Colon (tissue), 2 donors: ENCODE measurements around the gene TREX2.

Experiments used
- FAIRE-seq: peaks from 2 replicates; lab custom pipeline; 2012; peaks lifted over from hg19 to GRCh38; lab: Jason Lieb, UNC
- donor health status: control.
- donor health status: control.

Gene TREX2

DNA sequence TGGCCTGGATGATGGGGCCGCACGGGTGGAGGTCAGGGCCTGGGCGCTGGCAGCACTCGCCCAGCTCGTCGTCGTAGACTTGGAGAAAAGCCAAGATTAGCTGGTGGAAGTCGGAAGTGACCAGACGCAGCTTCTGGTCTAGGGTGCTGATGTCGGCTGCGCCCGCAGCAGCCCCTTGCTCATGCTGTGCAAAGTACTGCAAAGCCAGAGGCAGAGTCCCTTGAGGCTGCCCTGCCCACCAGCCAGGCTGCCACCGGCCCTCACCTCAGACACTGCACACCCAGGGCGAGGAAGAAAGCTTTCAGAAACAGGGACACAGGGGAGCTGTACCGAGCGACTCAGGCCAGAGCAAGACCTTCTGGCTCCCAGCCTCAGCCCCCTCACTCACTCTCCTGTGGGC lies 9.7 kb upstream of the TREX2 start:
- FAIRE-seq: no peak

DNA sequence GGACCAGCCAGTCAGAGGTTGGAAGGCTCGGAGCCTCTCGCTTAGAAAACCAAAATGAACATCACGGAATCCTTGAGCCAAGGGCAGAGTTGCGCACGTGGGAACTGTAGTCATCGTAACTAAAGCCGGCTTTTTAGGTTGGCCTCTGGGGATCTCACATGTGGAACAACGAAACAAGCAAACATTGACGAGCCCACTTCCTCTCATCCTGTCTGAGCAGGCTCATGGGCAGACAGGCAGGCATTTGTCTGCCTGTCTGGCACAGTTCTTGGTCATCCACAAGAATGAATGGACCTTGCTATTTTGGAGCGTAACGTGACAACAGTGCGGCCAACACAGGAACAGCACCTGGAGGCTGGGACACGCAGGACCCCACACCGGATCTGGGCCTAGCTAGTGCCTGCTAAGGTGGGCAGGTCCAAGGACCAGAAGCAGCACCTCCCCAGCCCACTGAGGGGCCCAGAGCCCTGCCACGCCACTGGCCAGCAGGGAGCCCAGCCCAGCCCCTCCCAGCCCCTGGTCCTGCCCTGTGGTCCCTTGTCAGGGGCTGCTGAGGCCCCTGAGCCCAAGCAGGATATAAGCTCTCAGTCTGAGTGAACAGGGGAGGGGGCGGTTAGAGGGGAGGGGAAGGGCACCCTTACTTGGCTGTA lies 9.2 kb upstream of the TREX2 start:
- no peak for FAIRE-seq

DNA sequence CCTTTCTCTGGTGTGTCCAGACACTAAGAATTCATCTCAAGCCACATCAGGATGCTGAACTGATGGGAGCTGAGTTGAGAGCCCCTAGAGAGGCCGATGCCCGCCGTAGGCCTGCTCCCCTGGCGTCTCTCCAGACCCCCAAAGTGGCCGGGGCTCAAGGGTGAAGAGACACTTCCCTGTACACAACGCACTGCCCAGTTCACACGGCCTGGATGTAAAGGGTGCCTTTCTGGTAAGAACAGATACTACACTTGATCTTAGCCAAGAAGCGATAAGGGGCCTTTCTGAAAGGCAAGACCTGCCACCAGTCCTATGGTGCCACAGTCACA lies 5.1 kb upstream of the TREX2 start:
- no peak for FAIRE-seq

DNA sequence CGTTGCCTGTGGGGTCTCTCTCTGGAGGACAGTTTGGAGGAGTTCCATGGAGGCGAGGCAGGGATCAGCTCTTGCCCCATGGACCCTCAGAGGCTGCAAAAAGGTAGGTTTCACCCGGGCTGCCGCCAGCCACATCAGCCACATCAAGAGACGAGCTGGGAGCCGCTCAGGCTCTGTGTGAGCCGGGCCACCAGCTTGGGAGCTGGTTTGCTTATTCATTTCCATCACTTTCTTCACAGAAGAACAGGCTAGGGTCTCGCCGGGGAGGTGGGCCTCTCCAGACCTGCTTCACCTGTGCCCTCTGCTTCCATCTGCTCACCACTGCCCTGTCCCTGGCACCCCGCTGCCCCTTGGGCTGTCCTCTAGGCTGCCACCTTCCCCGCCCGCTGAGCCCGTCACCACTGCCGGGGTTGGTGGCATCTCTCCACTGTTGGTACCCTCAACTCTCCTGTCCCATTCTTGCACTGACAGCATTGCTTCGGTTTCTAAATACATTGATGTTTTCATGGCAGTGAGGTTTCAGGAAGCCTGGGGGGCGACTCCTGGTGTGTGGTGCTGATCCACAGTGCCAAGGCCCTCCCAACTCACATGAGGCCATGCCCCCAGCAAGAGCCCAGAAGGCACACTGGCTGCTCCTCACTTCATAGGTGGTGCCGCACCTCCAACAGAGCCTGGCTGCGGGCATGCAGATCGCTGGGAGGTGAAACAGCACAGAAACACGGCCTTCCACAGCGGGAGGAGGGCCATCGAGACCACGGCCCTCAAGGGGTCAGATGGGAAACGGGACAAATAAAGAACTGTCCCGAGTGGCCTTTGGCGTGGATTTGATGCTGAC lies 4.5 kb upstream of the TREX2 start:
- FAIRE-seq: no peak

DNA sequence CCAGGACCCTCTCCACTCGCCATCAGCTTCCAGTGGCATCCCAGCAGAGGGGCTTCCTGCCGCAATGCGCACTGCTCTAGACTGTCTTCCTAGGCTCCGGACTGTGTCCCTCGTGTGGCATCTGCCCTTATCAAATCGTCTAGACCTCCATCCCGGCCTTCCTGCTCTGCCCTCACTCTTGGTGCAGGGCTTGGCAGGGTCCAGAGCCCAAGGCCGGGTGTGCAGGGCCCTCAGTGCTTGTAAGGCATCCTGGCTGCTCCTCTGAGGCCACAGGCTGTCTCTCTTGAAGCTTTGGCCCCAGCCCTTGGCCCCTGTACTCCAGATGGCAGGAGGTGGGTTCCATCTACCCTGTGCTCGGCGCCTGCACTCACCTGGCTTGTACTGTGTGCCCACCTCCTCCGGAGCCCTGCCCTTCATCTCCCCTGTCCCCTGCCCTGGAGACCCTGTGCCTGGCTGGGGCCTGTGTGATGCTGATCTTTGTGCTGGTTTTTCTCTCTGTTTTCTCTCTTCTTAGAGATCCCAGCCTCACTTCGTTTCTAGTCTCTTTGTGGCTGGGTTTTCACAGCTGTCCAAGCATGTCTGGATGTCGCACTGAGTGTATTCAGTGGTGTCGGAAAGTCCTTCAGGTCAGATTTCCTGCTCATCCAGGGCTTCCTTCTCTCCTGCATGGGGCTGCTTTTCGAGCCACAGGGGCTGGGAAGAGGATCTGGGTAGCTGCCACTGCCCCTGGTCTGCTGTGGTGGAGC lies 3.7 kb upstream of the TREX2 start:
- FAIRE-seq: no peak

DNA sequence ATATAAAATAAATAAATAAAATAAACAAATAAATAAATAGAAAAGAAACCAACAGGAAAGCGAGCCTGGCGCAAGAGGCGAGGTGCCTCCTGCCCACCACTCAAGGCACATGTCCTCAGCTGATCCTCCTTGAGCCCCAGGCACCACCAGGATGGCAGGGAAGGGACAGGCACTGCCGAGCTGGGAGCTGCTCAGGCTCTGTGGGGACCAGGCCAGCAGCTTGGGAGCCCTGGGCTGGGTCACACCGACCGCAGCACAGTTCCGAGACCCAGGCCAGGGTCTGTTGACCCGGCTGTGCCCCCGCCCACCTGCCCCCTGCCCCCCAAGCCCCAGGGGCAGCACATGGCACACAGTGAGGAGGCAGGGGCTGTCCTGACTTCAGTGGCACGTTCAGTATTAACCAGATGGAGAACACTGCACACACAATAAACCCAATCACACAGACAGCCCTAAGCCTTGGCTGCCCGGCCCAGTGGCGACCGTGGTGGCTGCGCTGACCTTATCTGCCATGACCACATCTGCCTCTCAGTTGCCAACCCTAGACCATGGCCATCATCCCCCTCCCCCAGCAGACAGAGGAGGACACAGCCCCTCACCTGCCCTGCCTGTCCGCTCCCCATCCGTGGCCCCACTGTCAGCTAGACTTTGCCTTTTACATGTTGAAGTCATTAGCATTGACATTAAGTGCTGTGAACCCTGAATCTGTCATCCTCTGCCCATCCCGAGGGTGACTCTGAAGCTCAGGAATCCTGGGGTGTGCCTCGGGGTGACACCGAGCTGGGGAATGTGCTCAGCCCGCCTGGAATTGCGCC lies 2.9 kb upstream of the TREX2 start:
- FAIRE-seq: no peak

DNA sequence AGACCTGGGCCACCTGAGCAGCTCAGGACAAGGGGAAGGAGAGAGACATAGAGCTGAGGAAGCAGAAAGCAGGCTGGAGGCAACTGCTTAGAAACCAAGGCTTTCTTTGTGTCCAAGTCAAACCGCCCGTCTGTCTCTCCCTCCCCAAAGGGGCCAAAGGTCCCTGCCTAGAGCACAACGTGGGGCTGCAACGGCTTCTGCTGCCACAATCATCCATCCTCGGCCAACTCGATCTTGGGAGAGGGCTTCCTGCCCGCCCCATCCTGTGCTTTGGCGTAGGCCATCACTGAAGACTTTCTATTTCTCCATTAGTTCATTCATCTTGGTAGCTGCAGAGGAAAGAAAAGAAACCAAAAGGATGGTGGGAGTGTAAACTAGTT lies 1.7 kb upstream of the TREX2 start:
- no peak for FAIRE-seq

DNA sequence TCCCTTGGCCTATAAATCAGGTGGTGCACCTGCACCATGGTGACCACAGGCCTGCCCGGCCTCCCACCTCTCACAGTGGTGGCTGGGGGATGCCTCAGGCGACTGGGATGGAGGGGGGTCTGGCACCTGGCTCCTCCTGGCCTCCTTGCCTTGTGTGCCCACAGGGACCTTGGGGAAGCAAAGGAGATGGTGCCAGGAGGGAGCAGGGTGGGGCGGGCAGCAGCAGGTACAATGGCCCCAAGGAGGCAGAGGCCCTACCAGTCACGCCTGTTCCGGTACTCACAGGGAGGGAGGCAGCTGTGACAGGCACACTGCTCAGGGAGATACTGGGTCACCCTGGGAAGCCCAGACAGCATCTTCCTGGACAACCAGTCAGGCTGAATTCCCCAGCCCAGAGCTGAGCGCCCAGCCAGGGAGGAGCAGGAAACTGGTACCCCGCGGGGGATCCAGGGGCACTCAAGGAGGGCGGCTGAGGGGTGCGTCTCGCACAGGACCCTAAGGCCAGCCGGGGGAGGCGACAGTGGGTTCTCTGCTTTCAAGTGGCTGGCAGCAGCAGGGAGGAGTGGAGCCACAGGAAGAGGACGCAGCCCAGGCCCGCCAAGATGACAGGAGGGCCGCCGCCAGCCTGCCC lies 1.2 kb upstream of the TREX2 start:
- FAIRE-seq: no peak

DNA sequence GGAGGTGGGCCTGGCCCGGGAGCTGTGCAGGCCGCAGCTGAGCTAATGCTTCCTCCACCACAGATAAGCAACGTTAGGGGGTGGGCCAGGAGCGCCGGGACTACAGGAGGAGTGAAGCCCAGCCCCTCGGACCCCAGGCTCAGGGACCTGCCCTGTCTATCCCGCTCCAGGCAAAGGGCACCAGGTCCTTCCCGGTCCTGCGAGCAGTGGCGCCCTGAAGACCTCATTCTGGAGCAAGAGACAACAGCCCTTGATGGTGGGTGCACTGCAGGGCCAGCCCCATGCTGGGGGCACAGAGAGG lies 730 bp upstream of the TREX2 start:
- FAIRE-seq: no peak

DNA sequence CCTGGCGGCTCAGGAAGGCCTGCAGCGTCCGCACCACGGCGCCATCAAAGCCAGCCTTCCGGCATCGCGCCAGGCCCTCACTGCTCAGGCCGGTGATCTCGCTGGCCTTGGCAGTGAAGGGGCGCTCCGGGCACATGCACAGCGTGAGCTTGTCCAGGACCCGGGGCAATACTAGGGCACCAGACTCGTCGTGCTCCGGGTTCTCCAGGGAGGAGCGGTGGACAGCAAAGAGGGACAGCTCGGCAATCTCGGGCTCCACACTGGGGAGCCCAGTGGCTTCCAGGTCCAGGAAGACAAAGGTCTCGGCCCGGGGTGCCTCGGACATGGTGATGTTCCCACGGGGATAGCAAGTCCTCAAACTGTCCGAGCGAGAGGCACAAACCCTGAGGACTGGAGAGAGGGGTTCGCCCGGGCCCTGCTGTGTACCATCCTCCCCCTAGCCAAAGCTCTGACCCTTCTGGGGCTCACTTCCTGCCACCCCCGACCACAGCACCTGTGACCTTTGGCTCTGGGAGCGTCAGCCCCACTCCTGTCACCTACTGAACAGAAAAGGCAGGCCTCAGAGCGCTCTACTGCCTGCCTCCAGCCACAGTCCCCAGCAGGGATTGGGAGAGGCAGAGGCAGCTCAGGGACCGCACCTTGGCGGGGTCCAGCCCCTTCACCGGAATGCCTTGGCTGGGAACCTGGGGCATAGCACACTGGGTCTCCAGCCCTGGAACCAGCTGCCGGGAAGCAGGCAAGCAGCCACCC lies 575 bp downstream of the TREX2 start:
- FAIRE-seq: no peak

DNA sequence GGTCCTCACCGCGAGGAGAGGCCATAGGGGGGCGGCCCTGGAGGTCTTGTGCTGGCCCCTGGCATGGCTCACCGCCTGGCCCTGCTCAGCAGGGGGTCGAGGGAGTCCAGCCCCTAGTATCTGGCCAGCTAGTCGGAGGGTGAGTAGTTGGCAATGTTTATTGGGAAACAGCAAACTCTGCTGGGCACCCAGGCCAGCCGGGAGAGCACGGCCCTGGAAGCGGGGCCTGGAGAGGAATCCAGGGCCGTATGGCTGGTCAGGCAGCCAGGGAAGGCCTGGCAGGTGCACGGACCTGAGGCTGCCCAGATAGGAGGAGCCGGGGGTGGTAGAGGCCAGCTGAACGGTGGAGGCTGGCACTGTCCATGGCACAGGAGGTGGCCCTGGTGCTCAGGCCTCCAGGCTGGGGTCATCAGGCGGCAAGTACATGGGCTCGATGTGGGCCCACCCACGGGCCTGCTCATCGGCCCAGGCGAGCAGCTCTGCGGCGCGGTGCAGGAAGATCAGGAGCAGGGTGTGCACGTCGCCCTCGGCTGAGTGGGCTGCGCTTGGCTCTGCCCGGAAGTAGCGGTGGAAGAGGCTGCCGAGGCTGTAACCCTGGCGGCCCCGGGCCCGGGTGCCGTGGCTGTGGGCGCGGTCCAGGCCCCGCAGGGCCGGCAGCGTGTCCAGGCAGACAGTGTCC lies 1.4 kb downstream of the TREX2 start:
- FAIRE-seq: no peak

DNA sequence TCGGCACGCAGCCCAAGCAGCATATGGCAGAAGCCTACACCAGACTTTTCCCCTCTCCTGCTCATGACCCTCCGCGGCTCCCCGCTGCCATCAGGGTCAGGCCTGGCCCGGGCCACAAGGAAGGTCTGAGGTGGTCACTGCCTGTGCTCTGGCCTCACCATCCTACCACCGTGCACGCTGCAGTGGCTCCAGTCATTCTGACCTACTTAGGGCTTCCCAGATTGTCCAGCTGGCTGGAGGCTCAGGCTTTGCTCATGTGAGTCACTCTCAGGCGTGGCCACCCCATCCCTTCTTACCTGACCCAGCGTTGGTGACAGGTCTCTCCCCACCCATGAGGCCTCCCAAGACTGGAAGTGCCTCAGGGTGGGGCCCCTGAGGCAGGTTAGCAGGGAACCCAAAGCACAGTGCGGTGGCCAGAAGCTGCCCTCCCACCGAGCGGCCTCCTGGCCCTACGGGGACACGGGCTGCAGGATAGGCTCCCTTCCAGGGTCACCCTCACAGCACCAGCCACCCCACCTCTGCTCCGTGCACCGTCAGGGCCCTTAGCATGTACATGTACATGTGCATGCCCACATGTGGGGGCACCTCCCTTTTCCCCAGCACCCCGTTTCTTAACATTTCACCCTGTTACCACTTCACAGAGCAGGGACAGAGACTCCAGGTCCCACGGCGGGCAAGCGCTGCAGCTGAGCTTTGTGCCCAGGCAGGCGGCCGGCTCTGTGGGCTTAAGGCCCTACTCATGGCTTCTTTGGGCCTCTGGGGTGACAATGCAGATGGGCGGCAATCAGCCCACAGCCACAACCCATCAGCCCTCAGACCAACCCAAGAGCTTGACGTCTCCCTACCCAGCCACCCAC lies 2.2 kb downstream of the TREX2 start:
- no peak for FAIRE-seq

DNA sequence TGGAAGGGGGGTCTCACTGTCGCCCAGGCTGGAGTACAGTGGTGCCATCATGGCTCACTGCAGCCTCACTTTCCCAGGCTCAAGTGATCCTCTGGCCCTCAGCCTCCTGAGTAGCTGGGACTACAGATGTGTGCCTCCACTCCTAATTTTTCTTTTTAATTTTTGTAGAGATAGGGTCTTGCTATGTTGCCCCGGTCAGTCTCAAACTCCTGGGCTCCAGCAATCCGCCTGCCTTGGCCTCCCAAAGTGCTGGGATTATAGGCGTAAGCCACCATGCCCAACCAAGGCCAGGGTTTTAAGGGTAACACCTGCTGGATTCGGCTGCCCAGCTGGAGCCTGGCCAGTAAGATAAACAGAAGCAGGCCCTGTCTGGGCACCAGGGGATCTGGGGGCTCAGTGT lies 3.4 kb downstream of the TREX2 start:
- no peak for FAIRE-seq

DNA sequence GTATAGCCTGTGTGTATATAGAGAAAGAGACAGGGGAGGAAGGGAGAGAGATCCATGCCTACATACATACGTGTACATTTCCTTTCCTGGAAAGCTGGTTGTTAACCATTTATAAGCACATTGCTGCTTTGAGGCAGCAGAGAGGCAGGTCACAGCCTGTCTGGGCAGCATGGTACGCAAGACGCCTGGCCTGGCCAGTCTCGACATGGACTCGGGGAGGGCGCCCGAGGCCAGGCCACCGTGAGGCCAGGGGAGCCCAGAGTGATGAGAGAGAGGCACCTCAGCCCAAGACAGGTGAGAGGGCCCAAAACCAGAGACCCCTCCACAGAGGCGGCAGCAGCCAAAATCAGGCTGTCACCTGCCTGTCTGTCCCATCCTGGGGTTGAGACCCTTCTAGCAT lies 3.9 kb downstream of the TREX2 start:
- no peak for FAIRE-seq

DNA sequence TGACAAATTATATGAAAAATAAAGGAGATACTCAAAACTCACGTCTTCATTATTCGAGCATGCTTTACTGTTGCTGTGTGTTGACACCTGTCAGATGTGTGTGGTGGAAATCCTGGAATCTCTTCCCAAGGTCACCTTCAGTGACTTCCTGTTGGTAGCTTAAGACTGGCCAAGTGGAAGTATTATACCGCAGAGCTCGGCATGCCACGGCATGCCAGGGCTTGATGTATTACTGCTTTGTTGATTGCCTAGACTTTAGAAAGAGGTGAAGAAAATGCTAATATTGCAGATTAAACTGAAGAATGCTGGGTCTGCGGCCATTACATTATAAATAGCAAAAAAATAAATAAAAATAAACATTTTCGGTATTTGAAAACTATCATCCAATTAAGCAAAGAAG lies 4.6 kb downstream of the TREX2 start:
- no peak for FAIRE-seq

DNA sequence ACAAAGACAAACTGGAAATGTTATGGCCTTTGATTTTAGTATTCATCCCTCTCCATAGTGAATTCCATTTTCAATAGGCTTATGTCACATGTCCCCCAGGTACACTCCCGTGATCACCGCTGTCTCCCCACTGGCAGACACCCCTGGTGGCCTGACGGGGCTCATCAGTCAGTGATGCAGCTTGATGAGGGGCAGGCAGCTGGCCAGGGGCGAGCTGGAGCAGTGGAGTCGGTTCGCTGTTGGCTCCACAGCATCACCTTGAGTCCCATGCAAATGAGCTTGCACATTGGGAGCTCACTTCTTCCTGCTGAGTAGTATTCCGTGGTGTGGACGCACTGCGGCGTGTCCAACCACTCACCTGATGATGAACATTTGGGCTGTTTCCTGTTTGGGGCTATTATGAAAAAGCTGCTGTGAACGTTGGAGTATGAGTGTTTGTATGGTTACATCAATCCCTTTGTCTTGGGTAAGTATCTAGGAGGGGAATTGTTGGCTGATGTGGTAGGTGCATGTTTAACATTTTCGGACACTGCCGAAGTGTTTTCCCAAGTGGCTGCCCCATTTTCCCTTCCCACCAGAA lies 5.2 kb downstream of the TREX2 start:
- no peak for FAIRE-seq

DNA sequence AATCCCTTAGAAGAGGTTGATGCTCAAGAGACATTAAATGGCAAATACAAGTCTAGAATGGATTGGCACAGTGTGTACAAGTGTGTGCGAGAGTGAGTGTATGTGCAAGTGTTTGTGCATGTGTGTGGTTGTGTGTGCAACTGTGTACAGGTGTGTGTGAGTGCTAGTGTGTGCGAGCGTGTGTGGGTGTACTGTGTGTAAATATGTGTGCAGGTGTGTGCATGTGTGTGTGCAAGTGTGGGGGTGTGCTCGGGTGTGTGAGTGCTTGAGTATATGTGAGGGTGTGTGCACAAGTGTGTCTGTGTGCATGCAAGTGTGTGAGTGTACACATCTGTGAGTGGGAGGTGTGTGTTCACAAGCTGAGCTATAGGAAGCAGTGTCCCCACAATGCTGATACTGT lies 5.9 kb downstream of the TREX2 start:
- no peak for FAIRE-seq

DNA sequence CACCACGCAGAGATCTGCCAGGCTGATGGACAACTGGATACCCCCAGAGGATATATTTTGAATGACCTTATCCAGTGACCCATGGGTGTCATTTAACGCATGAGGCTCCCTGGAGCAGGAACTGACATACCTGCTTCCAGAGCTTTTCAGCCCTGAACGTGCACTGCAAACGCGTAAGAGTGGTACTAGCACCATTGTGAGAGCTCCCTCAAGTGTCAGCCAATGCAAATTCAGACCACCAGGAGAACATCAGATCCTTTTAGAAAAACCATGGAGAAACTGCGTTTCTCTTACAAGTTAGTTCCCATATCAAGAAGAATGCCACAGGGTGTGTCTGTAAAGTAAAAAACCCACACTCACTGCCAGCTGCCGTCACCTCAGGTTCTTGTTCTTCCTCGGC lies 7.3 kb downstream of the TREX2 start:
- FAIRE-seq: no peak

DNA sequence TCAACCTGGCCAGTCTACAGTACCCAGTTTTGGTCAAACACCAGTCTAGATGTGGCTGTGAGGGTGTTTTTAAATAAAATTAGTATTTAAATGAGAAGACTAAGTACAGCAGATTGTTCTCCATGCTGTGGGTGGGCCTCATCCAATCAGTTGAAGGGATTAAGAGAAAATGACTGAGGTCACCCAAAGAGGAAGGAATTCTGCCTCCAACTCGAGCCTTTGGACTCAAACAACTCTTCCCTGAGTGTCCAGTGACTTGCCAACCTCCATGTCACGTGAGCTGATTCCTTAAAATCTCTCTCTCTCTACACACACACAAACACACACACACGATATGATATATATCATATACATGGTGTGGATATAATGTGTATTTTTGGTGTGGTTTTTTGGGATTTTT lies 10.0 kb downstream of the TREX2 start:
- no peak for FAIRE-seq

DNA sequence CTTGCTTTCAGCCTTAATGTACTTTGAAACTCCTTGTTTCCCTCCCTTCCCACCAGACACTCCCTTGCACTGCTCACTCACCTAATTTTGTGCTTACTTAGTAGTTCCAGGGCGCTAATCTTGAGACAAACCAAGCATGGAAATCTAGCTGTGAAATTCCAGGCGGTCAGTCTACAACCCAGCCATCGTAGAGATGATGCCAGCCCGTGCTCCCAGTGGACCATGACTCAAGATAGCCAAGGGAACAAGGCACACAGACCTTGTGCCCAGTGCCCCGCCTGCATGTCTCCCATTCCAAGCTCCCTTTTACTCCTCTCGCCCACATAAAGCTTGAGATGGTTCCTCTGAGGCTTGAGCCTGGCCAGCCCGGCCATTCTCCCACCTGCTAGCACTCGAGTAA lies 11.1 kb downstream of the TREX2 start:
- FAIRE-seq: no peak
